NCI-H446 (cell line): Measurements from ENCODE around the gene AREG.
"Not testable (repeated sequence)": the region's sequence is repeated elsewhere in the genome, so short reads cannot be mapped to it uniquely, and the experiment has no call there.

Source experiments
- DNase-seq, 2 experiments: peaks; one replicate each; lab custom pipeline; 2025; lab: John Stamatoyannopoulos, UW

AREG gene

GRCh38 chr4:74444891-74445642 lies at the start of gene AREG:
TSS of gene AREG (plus strand) at chr4:74445136. CDS start at chr4:74445346, 210 bp downstream.
- peak; percentile 11 to 65 for DNase-seq

- no peak for DNase-seq
These were observed 49.3 kb upstream of the AREG start for GRCh38 chr4:74395633-74396032.

GRCh38 chr4:74397748-74398426 lies 47.0 kb upstream of the AREG start:
- no peak for DNase-seq

DNA sequence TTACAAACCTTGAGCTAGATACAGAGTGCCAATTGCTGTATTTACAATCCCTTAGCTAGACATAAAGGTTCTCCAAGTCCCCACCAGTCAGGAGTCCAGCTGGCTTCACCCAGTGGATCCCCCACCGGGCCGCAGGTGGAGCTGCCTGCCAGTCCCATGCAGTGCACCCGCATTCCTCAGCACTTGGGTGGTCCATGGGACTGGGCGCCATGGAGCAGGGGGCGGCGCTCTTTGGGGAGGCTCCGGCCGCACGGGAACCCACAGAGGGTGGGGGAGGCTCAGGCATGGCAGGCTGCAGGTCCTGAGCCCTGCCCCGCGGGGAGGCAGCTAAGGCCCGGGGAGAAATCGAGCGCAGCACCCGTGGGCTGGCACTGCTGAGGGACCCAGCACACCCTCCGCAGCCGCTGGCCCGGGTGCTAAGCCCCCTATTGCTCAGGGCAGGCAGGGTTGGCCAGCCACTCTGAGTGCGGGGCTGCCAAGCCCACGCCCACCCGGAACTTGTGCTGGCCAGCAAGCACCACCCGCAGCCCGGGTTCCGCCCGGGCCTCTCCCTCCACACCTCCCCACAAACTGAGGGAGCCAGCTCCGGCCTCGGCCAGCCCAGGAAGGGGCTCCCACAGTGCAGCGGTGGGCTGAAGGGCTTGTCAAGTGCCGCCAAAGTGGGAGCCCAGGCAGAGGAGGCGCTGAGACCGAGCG lies 45.9 kb upstream of the AREG start:
- DNase-seq, result not testable (repeated sequence)

DNA sequence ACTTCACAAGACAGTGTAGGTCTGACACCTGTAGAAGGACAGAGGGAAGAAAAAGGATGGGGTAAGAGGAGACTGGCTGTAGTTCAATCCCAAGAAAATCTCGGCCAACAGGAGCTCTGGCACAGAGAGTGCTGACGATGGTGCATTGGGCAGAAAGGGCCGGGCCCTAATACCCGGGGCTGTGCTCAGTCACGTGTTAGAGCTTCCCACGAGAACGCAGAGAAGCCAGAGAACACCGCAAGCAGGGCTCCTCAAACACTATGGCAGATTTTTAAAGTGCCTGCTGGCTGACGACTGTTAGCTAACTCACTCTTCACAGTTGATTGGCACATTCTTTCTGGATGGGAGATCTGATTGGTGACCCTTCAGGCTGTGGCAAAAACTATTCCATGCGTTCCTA lies 44.5 kb upstream of the AREG start:
- no peak for DNase-seq

DNA sequence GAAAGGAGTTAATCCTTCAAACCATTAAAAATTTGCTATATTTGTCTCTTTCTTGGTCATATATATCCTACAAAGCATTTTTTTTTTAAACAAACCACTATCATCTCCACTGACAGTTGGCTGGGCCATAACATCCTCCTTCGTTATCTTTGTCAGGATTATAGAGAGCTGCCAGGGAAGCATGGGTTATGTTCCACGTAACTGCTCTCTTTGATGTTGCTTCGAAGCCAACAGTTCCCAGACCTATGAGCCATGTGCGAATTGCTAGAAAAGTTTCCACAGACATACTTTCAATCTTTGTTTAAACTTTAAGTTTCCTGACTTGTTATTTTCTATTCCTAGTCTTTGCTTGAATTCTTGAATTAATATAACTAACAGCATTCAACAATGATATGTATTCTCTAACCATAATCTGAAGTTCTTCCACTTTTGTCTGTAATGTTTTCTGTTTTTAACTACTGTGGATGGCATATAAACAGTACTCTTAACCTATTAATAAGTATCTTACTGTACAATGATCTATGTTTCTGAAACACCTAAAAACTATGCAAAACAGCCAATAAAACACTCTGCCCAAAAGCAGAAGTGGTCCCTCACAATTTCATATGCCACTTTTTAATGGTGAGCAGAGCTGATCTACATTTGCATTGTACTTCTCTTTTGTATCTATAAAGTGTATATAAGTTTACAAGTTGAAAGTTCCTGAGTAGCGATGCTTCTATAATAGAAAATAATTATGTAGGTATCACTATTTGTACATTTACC lies 42.1 kb upstream of the AREG start:
- no peak for DNase-seq

- DNase-seq, result no peak
These were observed 37.0 kb upstream of the AREG start for GRCh38 chr4:74407891-74408290.

DNA sequence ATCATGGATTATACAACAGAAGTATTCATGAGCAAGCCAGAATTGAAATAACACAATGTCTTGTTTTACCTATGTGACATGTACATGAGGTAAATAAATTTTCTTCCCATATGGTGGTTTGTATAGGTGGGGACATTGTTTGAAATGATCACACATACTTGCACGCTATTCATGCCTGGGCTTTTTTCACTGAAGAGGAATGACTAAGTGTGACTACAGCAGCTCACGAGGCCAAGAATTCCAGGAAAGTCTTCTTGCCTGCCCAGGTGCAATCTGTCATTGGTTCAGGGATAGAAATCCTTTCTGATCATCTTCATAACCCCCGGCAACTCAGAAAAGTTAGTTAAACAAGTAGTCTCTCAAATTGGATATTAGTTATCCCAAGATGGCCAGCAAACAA lies 36.3 kb upstream of the AREG start:
- no peak for DNase-seq

GRCh38 chr4:74410272-74410671 lies 34.7 kb upstream of the AREG start:
- DNase-seq, result no peak

DNA sequence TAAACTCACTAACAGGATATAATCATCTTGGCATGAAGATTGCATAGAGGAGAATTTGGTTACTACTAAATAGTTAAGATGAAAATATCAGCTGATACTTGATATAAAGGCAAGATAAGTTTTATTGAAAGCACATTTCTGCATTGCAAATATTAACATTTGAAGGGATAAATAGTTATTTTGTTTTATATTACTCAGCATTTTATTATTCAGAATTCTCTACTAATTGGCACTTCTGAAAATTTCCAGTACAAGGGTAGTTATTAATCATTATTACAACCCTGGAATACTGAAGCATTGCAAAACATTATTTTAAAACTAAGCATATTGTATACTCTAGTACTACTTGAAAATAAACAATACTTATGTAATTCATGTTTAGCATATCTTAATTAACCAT lies 32.7 kb upstream of the AREG start:
- no peak for DNase-seq

DNA sequence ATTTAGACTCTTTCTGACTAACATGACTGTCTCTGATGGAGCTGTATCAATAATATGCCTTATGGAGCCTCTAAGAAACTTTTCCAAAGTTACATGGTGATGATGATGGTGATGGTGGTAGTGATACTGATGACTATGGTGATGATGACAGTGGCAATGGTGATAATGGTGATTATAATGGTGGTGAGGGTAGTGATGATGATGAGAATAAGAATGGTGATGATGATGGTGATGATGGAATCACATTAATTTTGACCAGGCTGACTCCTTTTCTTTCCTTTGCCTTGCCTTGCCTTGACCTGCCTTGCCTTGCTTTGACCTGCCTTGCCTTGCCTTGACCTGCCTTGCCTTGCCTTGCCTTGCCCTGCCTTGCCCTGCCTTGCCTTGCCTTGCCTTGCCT lies 31.7 kb upstream of the AREG start:
- no peak for DNase-seq

GRCh38 chr4:74414149-74414809 lies 30.7 kb upstream of the AREG start:
- DNase-seq, result no peak

- no peak for DNase-seq
These were observed 29.2 kb upstream of the AREG start for GRCh38 chr4:74415602-74416300.

DNA sequence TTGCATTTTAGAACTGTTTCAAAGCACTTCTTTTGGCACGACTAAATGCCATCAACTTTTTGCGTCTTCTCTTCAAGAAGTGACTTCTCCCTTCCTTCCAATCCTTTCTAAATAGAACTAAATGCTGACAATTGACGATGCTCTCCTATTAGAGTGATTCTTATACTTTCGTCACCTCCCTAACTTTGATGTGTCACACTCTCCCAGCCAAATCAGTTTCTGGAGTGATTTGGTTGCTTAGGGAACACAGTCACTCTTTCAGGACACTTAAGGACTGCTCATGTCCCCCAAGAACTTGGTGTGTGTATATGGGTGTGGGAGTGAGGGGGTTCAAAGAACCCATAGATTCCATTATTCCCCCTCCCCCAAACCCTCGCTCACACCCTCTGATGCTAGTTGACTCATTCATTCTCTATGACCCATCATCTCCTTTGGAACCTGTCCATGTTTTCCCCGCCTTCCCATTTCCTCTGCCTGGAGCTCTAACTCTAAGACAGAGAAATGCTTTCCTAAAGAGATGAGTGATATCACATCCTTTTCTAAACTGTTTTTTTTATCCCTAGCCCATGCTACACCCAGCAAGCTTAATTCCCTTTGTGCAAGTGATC lies 26.8 kb upstream of the AREG start:
- DNase-seq, result no peak

DNA sequence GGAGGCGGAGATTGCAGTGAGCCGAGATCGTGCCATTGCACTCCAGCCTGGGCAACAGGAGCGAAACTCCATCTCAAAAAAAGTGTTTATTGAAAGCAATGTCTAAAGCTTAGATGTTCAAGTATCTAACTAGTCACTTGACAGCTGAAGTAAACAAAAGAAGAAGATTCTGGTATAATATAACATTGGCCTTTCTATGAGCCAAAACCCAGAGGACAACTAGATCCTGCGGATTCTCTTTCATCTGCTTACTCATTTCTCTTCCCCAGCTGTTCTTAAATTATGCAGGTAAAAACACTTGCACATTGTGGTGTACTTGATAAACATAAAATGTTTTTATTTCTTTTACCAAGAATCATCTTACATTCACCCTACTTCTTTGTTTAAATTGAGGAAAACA lies 24.1 kb upstream of the AREG start:
- DNase-seq, result no peak

DNA sequence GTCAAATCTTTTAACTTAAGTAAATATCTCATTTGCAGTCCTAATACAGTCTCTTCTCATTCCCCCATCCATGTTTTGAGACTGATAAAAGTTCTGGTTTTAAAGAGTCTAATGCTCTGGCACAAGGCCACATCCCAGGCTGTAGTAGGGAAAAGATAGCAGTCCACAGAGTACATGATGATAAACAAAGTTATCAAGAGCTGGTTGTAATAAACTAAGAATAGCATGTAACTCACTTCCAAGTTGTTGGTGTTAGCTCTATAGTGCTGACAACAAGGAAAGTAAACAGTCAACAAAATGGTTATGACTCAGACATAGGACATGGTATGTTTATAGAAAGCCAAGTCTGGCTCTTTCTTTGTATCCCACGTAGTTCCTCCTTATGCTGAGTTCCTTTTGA lies 21.8 kb upstream of the AREG start:
- no peak for DNase-seq

DNA sequence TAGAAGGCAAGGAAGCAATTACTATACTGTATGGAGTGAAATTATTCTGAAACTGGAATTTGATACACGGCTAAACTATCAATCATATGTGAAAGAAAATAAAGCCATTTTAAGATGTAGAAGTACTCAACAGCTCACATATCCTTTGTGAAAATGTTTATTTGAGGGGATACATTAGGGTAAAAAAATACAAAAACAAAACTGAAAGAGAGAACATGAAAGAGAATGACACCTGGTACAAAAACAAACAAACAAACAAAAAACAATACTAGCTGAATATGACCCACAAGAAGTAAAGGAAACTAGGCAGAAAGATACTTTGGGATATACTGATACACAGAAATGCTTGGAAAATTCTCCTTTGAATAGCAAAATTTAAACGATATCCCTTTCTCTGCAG lies 20.8 kb upstream of the AREG start:
- DNase-seq, result no peak

DNA sequence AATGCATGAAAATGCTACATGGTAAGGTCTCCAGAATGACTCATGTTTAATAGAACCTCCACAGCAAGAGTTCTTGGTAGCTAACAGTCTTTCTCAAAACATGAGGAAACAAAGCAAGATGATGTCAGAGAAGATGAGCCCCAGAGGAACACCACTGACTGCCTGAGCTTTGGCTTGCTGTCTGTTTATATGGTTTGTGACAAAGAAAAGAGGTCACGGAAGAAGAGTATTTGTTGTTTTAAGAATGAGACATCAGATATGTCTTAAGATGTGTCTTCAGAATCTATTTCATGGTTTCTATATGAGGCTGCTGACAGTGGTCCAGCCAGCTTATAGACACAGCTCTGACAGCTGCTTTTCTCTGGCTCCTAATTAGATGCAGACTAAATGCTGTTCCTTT lies 18.8 kb upstream of the AREG start:
- DNase-seq, result no peak

DNA sequence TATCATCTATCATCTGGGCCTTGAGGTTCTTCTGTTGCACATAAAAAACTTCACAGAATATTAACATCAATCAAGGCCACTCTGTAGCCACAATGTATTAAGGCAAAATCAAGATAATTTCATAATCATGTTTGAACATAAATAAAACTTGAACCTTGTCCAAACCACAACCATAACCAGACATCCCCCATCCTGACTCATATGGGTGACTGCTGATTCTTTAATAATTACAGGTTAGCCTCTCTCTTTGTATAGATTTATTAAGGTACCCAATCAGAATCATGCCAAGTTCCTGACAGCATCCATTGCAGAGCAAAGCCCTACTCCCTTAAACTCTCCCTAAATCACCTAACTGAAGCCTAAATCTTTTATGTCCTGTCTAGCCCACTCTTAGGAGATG lies 16.7 kb upstream of the AREG start:
- DNase-seq, result no peak

DNA sequence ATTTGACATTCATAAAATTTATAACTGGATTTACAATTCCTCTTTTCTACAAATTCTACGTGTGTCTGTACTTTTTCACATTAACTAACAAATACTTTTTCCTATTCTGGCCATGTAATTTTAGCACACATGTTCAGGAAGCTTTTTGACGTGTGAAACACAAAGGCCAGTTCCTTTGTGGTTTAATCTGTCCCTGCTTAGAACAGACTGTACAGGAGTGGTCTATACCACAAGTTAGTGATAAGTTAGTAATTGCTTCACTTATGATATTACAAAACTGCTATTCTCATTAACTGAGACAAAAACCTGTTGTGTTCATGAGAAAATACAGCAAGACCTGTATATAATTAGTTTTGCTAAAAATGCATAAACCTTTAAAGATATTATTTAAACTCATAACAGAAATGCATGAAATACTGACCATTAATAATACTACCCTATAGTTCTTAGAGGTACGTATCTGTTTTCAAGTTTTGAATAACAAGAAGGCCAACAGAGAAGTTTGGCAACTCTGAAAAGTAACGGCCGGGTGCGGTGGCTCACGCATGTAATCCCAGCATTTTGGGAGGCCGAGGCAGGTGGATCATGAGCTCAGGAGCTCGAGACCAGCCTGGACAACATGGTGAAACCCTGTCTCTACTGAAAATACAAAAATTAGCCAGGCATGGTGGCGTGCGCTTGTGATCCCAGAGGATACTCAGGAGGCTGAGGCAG lies 13.7 kb upstream of the AREG start:
- DNase-seq, result no peak
